K562 (cell line): ENCODE measurements around the gene ABCD3. TPM values are rescaled to one million over a fixed set of nuclear protein-coding genes. Genes with fewer than 3 reads are reported as not detected.

Experiments used
- ATAC-seq: fragments of 200-7000 bp; cut with Tn5 transposase; 3 replicates; pipeline ENCODE4 v1.9.1; 2020; ENCODE audit warnings: moderate library complexity
- BruUV-seq: library from RNA; stranded (reverse); fragments of 400-500 nt; replicated peaks from 2 replicates; lab custom pipeline; 2021; lab: Mats Ljungman, UMichigan
- CTCF ChIA-PET: fragments of 300-600 bp; formaldehyde crosslinking; extraction: SDS; loops from one replicate; lab custom pipeline; 2021; ENCODE audit warnings: low intra/inter-chr PET ratio; lab: Yijun Ruan, JAX
- POLR2A ChIA-PET: fragments of 300-600, 350-650 bp; sonication (Branson Sonifier 250); formaldehyde crosslinking; extraction: SDS; loops from one replicate; lab custom pipeline; 2021; ENCODE audit warnings: antibody characterized with exemption, inconsistent platforms; lab: Yijun Ruan, JAX
- DNase-seq, 4 experiments: peaks; one replicate each; pipeline versions ENCODE4 v3.0.0 to v3.0.0-alpha.2; 2011 to 2018; ENCODE audit warnings: low spot score in 3 of 4, mixed read lengths in 3 of 4; ENCODE audit errors: extremely low read depth in 1 of 4
- FAIRE-seq: peaks from 2 replicates; lab custom pipeline; 2011; peaks lifted over from hg19 to GRCh38; lab: Jason Lieb, UNC
- H2AFZ ChIP-seq: 2 replicates; pipeline ENCODE4 v1.6.0; 2011; ENCODE audit warnings: low read depth, low read length, control low read depth, inconsistent platforms
- H3K27ac ChIP-seq: fragments of 200-600 bp; 3 replicates; pipeline ENCODE4 v1.8.0; 2011; ENCODE audit warnings: low read depth, mild to moderate bottlenecking, control low read depth, inconsistent platforms, low read length, moderate library complexity, mixed read lengths; ENCODE audit errors: extremely low read depth
- H3K27me3 ChIP-seq, 2 experiments: fragments of 300-600 bp in 1 of 2; 2 replicates in 1 of 2; 3 replicates in 1 of 2; pipeline versions ENCODE4 v1.6.0 to v1.8.0; 2011; ENCODE audit warnings: inconsistent platforms in 2 of 2, low read length in 2 of 2, mild to moderate bottlenecking in 1 of 2, mixed read lengths in 1 of 2, moderate library complexity in 1 of 2; ENCODE audit not compliant: control insufficient read depth in 2 of 2, insufficient read depth in 2 of 2
- H3K36me3 ChIP-seq: fragments of 300-600 bp; 3 replicates; pipeline ENCODE4 v1.8.0; 2011; ENCODE audit warnings: mild to moderate bottlenecking, low read length, inconsistent platforms; ENCODE audit not compliant: control insufficient read depth, insufficient read depth
- H3K4me1 ChIP-seq, 2 experiments: fragments of 200-600 bp in 1 of 2; replicated peaks in 1 of 2; 2 replicates in 1 of 2; 3 replicates in 1 of 2; pipeline versions ENCODE4 v1.5.1 to v1.8.0; 2011; ENCODE audit warnings: inconsistent platforms in 2 of 2, low read length in 2 of 2, mild to moderate bottlenecking in 1 of 2, mixed read lengths in 1 of 2, moderate library complexity in 1 of 2; ENCODE audit not compliant: control insufficient read depth in 2 of 2, insufficient read depth in 2 of 2
- H3K4me2 ChIP-seq: 2 replicates; pipeline ENCODE4 v1.6.1; 2011; ENCODE audit warnings: low read length, control low read depth, inconsistent platforms, mixed read lengths; ENCODE audit not compliant: insufficient read depth
- H3K4me3 ChIP-seq: fragments of 200-600 bp; sonication (generic), shearing (Covaris generic); 2 replicates; pipeline ENCODE4 v1.5.1; 2016; ENCODE audit warnings: control low read depth, inconsistent platforms
- H3K79me2 ChIP-seq: fragments of 200-600 bp; 3 replicates; pipeline ENCODE4 v1.8.0; 2011; ENCODE audit warnings: low read length, inconsistent platforms; ENCODE audit not compliant: control insufficient read depth, insufficient read depth
- H3K9ac ChIP-seq, 2 experiments: 2 replicates each; pipeline versions ENCODE4 v1.6.0 to v1.6.1; 2011; ENCODE audit warnings: low read depth in 2 of 2, low read length in 2 of 2, control low read depth in 1 of 2, inconsistent platforms in 1 of 2, mild to moderate bottlenecking in 1 of 2, mixed read lengths in 1 of 2; ENCODE audit not compliant: insufficient read depth in 1 of 2
- H3K9me1 ChIP-seq: one replicate; pipeline ENCODE4 v1.6.0; 2011; ENCODE audit warnings: inconsistent platforms, mild to moderate bottlenecking, low read length, moderate library complexity; ENCODE audit not compliant: control insufficient read depth, insufficient read depth
- H3K9me3 ChIP-seq: replicated peaks from 2 replicates; pipeline ENCODE4 v1.5.1; 2011; ENCODE audit warnings: low read depth, low read length, inconsistent platforms; ENCODE audit not compliant: control insufficient read depth, insufficient read depth
- H4K20me1 ChIP-seq: replicated peaks from 2 replicates; pipeline ENCODE4 v1.6.1; 2011; ENCODE audit warnings: low read length, inconsistent platforms, mixed read lengths; ENCODE audit not compliant: control insufficient read depth, insufficient read depth
- CREBBP ChIP-seq: IDR thresholded peaks from one replicate; pipeline ENCODE4 v1.6.1; 2012; ENCODE audit warnings: low read depth, mild to moderate bottlenecking, control low read depth, inconsistent platforms, low read length
- FOXO4 ChIP-seq: fragments of 450-650 bp; formaldehyde crosslinking; IDR thresholded peaks from 2 replicates; pipeline ENCODE4 v1.4.0; 2020; ENCODE audit warnings: mild to moderate bottlenecking, moderate library complexity
- GATAD2B ChIP-seq: fragments of 450-650 bp; IDR thresholded peaks from 2 replicates; pipeline ENCODE4 v1.6.1; 2017; ENCODE audit warnings: mild to moderate bottlenecking, borderline replicate concordance
- KLF1 ChIP-seq: fragments of 450-650 bp; IDR thresholded peaks from 2 replicates; pipeline ENCODE4 v1.6.1; 2016; ENCODE audit warnings: missing genetic modification characterization, missing compliant biosample characterization
- SRSF9 ChIP-seq: fragments of 200-400 bp; formaldehyde crosslinking; IDR thresholded peaks from 2 replicates; pipeline ENCODE4 v1.6.1; 2017; ENCODE audit warnings: low read depth, low read length, borderline replicate concordance
- ZNF586 ChIP-seq: fragments of 450-650 bp; formaldehyde crosslinking; conservative IDR thresholded peaks from 2 replicates; pipeline ENCODE4 v1.4.0; 2020; ENCODE audit warnings: mild to moderate bottlenecking, moderate library complexity
- WGBS: fragments of 100-300 bp; shearing (Covaris generic); methylation state at CpG from one replicate; pipeline ENCODE4 v1.1.6; 2016; ENCODE audit warnings: low coverage, mixed read lengths; ENCODE audit not compliant: insufficient coverage; ENCODE audit errors: missing lambda C conversion rate; 5-methylcytosine and 5-hydroxymethylcytosine counted together
- in situ Hi-C: fragments of 300-500 bp; cut with MboI; formaldehyde crosslinking; loops from 4 replicates; pipeline ENCODE4 v1.15.0; 2018; ENCODE audit warnings: inconsistent platforms, mixed read lengths
- intact Hi-C: fragments of 100-400 bp; cut with micrococcal nuclease; formaldehyde crosslinking; loops from 2 replicates; pipeline ENCODE4 v1.14.2; 2022
- polyA plus RNA-seq, 8 experiments: library from polyadenylated mRNA; depleted of rRNA in 4 of 8; stranded (reverse) in 5 of 8; unstranded in 3 of 8; fragments of >200 nt; fragmentation: Nextera tagmentation in 2 of 8; fragmentation: Illumina TruSeq in 1 of 8; extraction: Ambion mirVana in 2 of 8; extraction: Trizol in 1 of 8; gene quantifications; 2 replicates each; pipeline versions ENCODE4 v1.2.1 to v1.2.3, GENCODE V29; 2011 to 2014; ENCODE audit warnings: inconsistent platforms in 1 of 8, missing spikeins in 1 of 8
- total RNA-seq, 7 experiments: library from RNA; depleted of rRNA in 6 of 7; stranded (reverse); fragments of >200 nt in 6 of 7; fragmentation: Illumina TruSeq in 2 of 7; extraction: Trizol in 2 of 7; gene quantifications; 2 replicates each; pipeline versions ENCODE4 v1.2.1 to v1.2.3, GENCODE V29; 2011 to 2021; ENCODE audit warnings: low replicate concordance in 1 of 7

ABCD3 gene
- total and polyA plus RNA-seq, 9 of the 15 experiments (the other 6 are each of a cell fraction or from before 2014, with no cell fraction given): 11.0 to 30.7 (median 15.5) TPM

GRCh38 chr1:94422115-94422820 lies 4.1 kb downstream of the ABCD3 start:
- in situ Hi-C loops: no loop called here
- no peak overlapping the region for H2AFZ ChIP-seq
- no peaks in the 10 kb centered on the region for H4K20me1 ChIP-seq
- 53% methylated on average over 8 of the region's 8 CpGs for WGBS
- no peak overlapping the region for H3K4me3 ChIP-seq
- FAIRE-seq (no peak), DNase-seq (no peak), ATAC-seq (no peak)
- peaks cover 16% of the 10 kb centered on the region; the same call in 2 of the 3 replicates for H3K79me2 ChIP-seq
- BruUV-seq: no TSS peak
- no peak overlapping the region for H3K4me2 ChIP-seq
- H3K9me1 ChIP-seq: no peaks in the 10 kb centered on the region
- POLR2A ChIA-PET: no interaction called here
- intact Hi-C loops: no loop called here
- CTCF ChIA-PET: interaction anchor here (0.6 to 0.7 kb wide), 2 partner anchors 86 to 1460 kb away, joined by 3 read pairs; no protein-coding TSS in a partner anchor
- H3K9ac ChIP-seq: no peak overlapping the region
- no peak for TF ChIP-seq KLF1 (tag)
- TF ChIP-seq CREBBP: no peak
- TF ChIP-seq ZNF586: no peak
- no peak for TF ChIP-seq SRSF9
- TF ChIP-seq FOXO4 (CRISPR knock-in tag): no peak
- TF ChIP-seq GATAD2B: no peak
- H3K36me3 ChIP-seq: no peaks in the 10 kb centered on the region
- H3K9me3 ChIP-seq: no peaks in the 10 kb centered on the region
- no peaks in the 10 kb centered on the region for H3K27me3 ChIP-seq
- H3K4me1 ChIP-seq: peaks cover 3 to 7% of the 10 kb centered on the region in 2 experiments; a peak in 3 of 5 replicates
- H3K27ac ChIP-seq: no peak overlapping the region
